ENCODE results near the gene SLC17A1.

DNA sequence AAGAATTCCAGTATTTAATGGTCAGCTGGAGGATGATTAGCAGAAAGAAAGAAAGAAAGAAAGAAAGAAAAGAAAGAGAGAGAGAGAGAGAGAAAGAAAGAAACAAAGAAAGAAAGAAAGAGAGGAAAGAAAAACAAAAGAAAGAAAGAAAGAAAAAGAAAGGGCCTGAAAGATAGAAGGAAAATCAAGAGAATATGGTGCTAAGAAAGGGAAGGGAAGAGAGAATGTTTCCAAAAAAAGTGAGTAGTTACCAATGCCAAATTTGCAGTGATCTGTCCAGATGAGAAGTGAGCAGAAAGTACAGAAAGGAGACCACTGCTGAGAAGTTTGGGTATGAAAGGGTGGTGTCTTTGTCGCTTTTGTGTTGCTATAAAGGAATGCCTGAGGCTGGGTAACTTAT, 50.7 kb downstream of the SLC17A1 start:
- TF ChIP-seq ZNF274 (IDR thresholded peaks at IDR 0.05; ENCODE audit: insufficient read depth, insufficient read length) (no peak), PAX5 (IDR thresholded peaks at IDR 0.05; ENCODE audit: borderline replicate concordance, low read depth, low read length) (no peak), SUPT20H (IDR thresholded peaks at IDR 0.05; ENCODE audit: borderline replicate concordance, control insufficient read depth, low read depth, low read length) (no peak), NR2C2 (IDR thresholded peaks at IDR 0.05; ENCODE audit: borderline replicate concordance, control insufficient read depth, insufficient read length, low read depth) (no peak), ETV6 (conservative IDR thresholded peaks at IDR 0.05 in 1 of 2, IDR thresholded peaks at IDR 0.05 in 1 of 2; ENCODE audit: borderline replicate concordance in 1 of 2, low read depth in 1 of 2) (no peak), POLR2AphosphoS2 (IDR thresholded peaks at IDR 0.05; ENCODE audit: low read depth, low read length) (no peak), CBFB (IDR thresholded peaks at IDR 0.05; ENCODE audit: low read depth) (no peak), HDAC6 (IDR thresholded peaks at IDR 0.05; ENCODE audit: unreplicated experiment) (no peak), TARDBP (IDR thresholded peaks at IDR 0.05; ENCODE audit: borderline replicate concordance) (no peak), POLR2AphosphoS5 (IDR thresholded peaks at IDR 0.05; ENCODE audit: low read length) (no peak)
- TF ChIP-seq, protein P1, sequence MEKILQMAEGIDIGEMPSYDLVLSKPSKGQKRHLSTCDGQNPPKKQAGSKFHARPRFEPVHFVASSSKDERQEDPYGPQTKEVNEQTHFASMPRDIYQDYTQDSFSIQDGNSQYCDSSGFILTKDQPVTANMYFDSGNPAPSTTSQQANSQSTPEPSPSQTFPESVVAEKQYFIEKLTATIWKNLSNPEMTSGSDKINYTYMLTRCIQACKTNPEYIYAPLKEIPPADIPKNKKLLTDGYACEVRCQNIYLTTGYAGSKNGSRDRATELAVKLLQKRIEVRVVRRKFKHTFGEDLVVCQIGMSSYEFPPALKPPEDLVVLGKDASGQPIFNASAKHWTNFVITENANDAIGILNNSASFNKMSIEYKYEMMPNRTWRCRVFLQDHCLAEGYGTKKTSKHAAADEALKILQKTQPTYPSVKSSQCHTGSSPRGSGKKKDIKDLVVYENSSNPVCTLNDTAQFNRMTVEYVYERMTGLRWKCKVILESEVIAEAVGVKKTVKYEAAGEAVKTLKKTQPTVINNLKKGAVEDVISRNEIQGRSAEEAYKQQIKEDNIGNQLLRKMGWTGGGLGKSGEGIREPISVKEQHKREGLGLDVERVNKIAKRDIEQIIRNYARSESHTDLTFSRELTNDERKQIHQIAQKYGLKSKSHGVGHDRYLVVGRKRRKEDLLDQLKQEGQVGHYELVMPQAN (conservative IDR thresholded peaks at IDR 0.05): no peak
- TF ChIP-seq, protein P2, sequence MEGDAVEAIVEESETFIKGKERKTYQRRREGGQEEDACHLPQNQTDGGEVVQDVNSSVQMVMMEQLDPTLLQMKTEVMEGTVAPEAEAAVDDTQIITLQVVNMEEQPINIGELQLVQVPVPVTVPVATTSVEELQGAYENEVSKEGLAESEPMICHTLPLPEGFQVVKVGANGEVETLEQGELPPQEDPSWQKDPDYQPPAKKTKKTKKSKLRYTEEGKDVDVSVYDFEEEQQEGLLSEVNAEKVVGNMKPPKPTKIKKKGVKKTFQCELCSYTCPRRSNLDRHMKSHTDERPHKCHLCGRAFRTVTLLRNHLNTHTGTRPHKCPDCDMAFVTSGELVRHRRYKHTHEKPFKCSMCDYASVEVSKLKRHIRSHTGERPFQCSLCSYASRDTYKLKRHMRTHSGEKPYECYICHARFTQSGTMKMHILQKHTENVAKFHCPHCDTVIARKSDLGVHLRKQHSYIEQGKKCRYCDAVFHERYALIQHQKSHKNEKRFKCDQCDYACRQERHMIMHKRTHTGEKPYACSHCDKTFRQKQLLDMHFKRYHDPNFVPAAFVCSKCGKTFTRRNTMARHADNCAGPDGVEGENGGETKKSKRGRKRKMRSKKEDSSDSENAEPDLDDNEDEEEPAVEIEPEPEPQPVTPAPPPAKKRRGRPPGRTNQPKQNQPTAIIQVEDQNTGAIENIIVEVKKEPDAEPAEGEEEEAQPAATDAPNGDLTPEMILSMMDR (IDR thresholded peaks at IDR 0.05 in 2 of 3, conservative IDR thresholded peaks at IDR 0.05 in 1 of 3; ENCODE audit: control insufficient read depth in 2 of 3, extremely low read depth in 1 of 3, insufficient read depth in 1 of 3, low read depth in 3 of 3, low read length in 3 of 3): no peak

Data from GM12878 (cell line).